SK-N-SH treated with all-trans-retinoic acid at 6 μM for 48 hours (cell line): Measurements from ENCODE around the gene TVP23A.

ENCODE experiments used
- ATAC-seq: fragments of 200-7000 bp; cut with Tn5 transposase; 3 replicates; pipeline ENCODE4 v1.9.1; 2020; ENCODE audit warnings: mild to moderate bottlenecking, moderate library complexity
- BACH2 ChIP-seq: fragments of 250-450 bp; sonication (Bioruptor Pico); IDR thresholded peaks from 2 replicates; pipeline ENCODE4 v1.9.0; 2021; ENCODE audit warnings: mild to moderate bottlenecking, borderline replicate concordance
- CREB5 ChIP-seq: fragments of 250-450 bp; sonication (Bioruptor Pico); IDR thresholded peaks from 2 replicates; pipeline ENCODE4 v1.5.1; 2020; ENCODE audit warnings: low read depth, mild to moderate bottlenecking, moderate library complexity
- CSRNP3 ChIP-seq: fragments of 250-450 bp; sonication (Bioruptor Pico); IDR thresholded peaks from 2 replicates; pipeline ENCODE4 v1.5.1; 2021; ENCODE audit warnings: mild to moderate bottlenecking, moderate library complexity
- GLIS3 ChIP-seq: fragments of 250-450 bp; sonication (Bioruptor Pico); IDR thresholded peaks from 2 replicates; pipeline ENCODE4 v1.5.0; 2020; ENCODE audit warnings: mild to moderate bottlenecking, moderate library complexity
- ISL1 ChIP-seq: fragments of 250-450 bp; sonication (Bioruptor Pico); IDR thresholded peaks from 2 replicates; pipeline ENCODE4 v2.1.2; 2022; ENCODE audit warnings: mild to moderate bottlenecking, moderate library complexity
- OSR1 ChIP-seq: fragments of 250-450 bp; sonication (Bioruptor Pico); IDR thresholded peaks from 2 replicates; pipeline ENCODE4 v1.8.0; 2022; ENCODE audit warnings: moderate library complexity, mild to moderate bottlenecking, inconsistent platforms
- POU6F1 ChIP-seq: fragments of 250-450 bp; sonication (Bioruptor Pico); IDR thresholded peaks from 2 replicates; pipeline ENCODE4 v1.8.0; 2021; ENCODE audit warnings: low read depth, mild to moderate bottlenecking, moderate library complexity, borderline replicate concordance
- PPARA ChIP-seq: fragments of 250-450 bp; sonication (Bioruptor Pico); IDR thresholded peaks from 2 replicates; pipeline ENCODE4 v1.5.0; 2020; ENCODE audit warnings: mild to moderate bottlenecking, borderline replicate concordance
- RARB ChIP-seq: fragments of 250-450 bp; sonication (Bioruptor Pico); IDR thresholded peaks from 2 replicates; pipeline ENCODE4 v1.8.0; 2021; ENCODE audit warnings: mild to moderate bottlenecking, moderate library complexity
- SNAI2 ChIP-seq: fragments of 250-450 bp; sonication (Bioruptor Pico); IDR thresholded peaks from 2 replicates; pipeline ENCODE4 v1.5.0; 2020; ENCODE audit warnings: mild to moderate bottlenecking, moderate library complexity
- TCF4 ChIP-seq: fragments of 250-450 bp; sonication (Bioruptor Pico); IDR thresholded peaks from 2 replicates; pipeline ENCODE4 v1.8.0; 2021; ENCODE audit warnings: mild to moderate bottlenecking, moderate library complexity, borderline replicate concordance
- TOX ChIP-seq: fragments of 250-450 bp; sonication (Bioruptor Pico); IDR thresholded peaks from 2 replicates; pipeline ENCODE4 v1.8.0; 2021; ENCODE audit warnings: mild to moderate bottlenecking, moderate library complexity, borderline replicate concordance
- TSHZ2 ChIP-seq: fragments of 250-450 bp; sonication (Bioruptor Pico); IDR thresholded peaks from 2 replicates; pipeline ENCODE4 v1.5.0; 2020; ENCODE audit warnings: mild to moderate bottlenecking, moderate library complexity
- ZC3H10 ChIP-seq: fragments of 250-450 bp; sonication (Bioruptor Pico); IDR thresholded peaks from 2 replicates; pipeline ENCODE4 v1.5.1; 2021; ENCODE audit warnings: mild to moderate bottlenecking, moderate library complexity
- ZFP3 ChIP-seq: fragments of 250-450 bp; sonication (Bioruptor Pico); IDR thresholded peaks from 2 replicates; pipeline ENCODE4 v1.5.0; 2020; ENCODE audit warnings: mild to moderate bottlenecking, moderate library complexity
- ZFP30 ChIP-seq: fragments of 450-650 bp; formaldehyde crosslinking; IDR thresholded peaks from 2 replicates; pipeline ENCODE4 v1.5.0; 2022; ENCODE audit warnings: mild to moderate bottlenecking, moderate library complexity
- ZNF565 ChIP-seq: fragments of 450-650 bp; formaldehyde crosslinking; conservative IDR thresholded peaks from 2 replicates; pipeline ENCODE4 v1.5.0; 2020; ENCODE audit warnings: low read depth, mild to moderate bottlenecking, moderate library complexity
- ZNF70 ChIP-seq: fragments of 450-650 bp; formaldehyde crosslinking; IDR thresholded peaks from 2 replicates; pipeline ENCODE4 v1.5.0; 2020; ENCODE audit warnings: mild to moderate bottlenecking, moderate library complexity

Gene TVP23A

GRCh38 chr16:10751291-10751697 is 67.3 kb downstream of the TVP23A start (continued):
- no peak for TF ChIP-seq TSHZ2 (CRISPR knock-in tag)

GRCh38 chr16:10750793-10751192 is 67.8 kb downstream of the TVP23A start:
- TF ChIP-seq TCF4 (CRISPR knock-in tag) = peak; percentile 54; the same call in 1 of the 2 replicates
- TF ChIP-seq TSHZ2 (CRISPR knock-in tag) = peak; percentile 21; the same call in 1 of the 2 replicates
- no peak for TF ChIP-seq RARB (CRISPR knock-in tag)
- TF ChIP-seq ZNF70 = no peak
- TF ChIP-seq, all 23 proteins: peak for 2
- ATAC-seq = peak; percentile 22; the same call in 1 of the 3 replicates

- ATAC-seq = no peak
- no peak for TF ChIP-seq ISL1 (CRISPR knock-in tag)
- TF ChIP-seq ZNF70 = no peak; the same call in 1 of the 2 replicates
- TF ChIP-seq ZNF565 = no peak
- no peak for TF ChIP-seq OSR1 (CRISPR knock-in tag)
- TF ChIP-seq ZC3H10 = no peak
- TF ChIP-seq BACH2 (CRISPR knock-in tag) = no peak
- TF ChIP-seq TOX (CRISPR knock-in tag) = no peak
- no peak for TF ChIP-seq POU6F1 (CRISPR knock-in tag)
- TF ChIP-seq TCF4 (CRISPR knock-in tag) = no peak
- no peak for TF ChIP-seq ZFP3 (CRISPR knock-in tag)
- no peak for TF ChIP-seq PPARA
- no peak for TF ChIP-seq ZFP30 (CRISPR knock-in tag)
- TF ChIP-seq GLIS3 (CRISPR knock-in tag) = no peak
- no peak for TF ChIP-seq SNAI2 (CRISPR knock-in tag)
- no peak for TF ChIP-seq CREB5 (CRISPR knock-in tag)
- TF ChIP-seq RARB (CRISPR knock-in tag) = no peak
- no peak for TF ChIP-seq TSHZ2 (CRISPR knock-in tag)
- no peak for TF ChIP-seq CSRNP3 (CRISPR knock-in tag)
- TF ChIP-seq, all 23 proteins: peak for 0
Measured at GRCh38 chr16:10745841-10746240, 72.8 kb downstream of the TVP23A start.
